Keratinocyte (primary cell): ENCODE measurements around the gene LOXL4.
"Not testable (repeated sequence)": the region's sequence is repeated elsewhere in the genome, so short reads cannot be mapped to it uniquely, and the experiment has no call there.

Source experiments
- EZH2 ChIP-seq: IDR thresholded peaks from one replicate; pipeline ENCODE4 v1.6.1; 2012; ENCODE audit warnings: inconsistent platforms, mild to moderate bottlenecking, low read length, moderate library complexity
- TF ChIP-seq, protein P1 (sequence below), 3 experiments: IDR thresholded peaks in 1 of 3; conservative IDR thresholded peaks in 1 of 3; optimal IDR thresholded peaks in 1 of 3; 2 replicates in 2 of 3; 3 replicates in 1 of 3; pipeline versions ENCODE3 to v1.5.1; 2011; ENCODE audit warnings: low read length in 3 of 3, mild to moderate bottlenecking in 3 of 3, moderate library complexity in 2 of 3, control low read depth in 1 of 3, inconsistent platforms in 1 of 3; ENCODE audit not compliant: insufficient read depth in 2 of 3; ENCODE audit errors: extremely low read depth in 1 of 3

DNA sequence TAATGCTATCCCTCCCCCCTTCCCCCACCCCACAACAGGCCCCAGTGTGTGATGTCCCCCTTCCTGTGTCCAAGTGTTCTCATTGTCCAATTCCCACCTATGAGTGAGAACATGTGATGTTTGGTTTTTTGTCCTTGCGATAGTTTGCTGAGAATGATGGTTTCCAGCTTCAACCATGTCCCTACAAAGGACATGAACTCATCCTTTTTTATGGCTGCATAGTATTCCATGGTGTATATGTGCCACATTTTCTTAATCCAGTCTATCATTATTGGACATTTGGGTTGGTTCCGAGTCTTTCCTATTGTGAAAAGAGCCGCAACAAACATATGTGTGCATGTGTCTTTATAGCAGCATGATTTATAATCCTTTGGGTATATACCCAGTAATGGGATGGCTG, 40.3 kb downstream of the LOXL4 start:
- TF ChIP-seq EZH2, result not testable (repeated sequence)
- TF ChIP-seq, protein P1, sequence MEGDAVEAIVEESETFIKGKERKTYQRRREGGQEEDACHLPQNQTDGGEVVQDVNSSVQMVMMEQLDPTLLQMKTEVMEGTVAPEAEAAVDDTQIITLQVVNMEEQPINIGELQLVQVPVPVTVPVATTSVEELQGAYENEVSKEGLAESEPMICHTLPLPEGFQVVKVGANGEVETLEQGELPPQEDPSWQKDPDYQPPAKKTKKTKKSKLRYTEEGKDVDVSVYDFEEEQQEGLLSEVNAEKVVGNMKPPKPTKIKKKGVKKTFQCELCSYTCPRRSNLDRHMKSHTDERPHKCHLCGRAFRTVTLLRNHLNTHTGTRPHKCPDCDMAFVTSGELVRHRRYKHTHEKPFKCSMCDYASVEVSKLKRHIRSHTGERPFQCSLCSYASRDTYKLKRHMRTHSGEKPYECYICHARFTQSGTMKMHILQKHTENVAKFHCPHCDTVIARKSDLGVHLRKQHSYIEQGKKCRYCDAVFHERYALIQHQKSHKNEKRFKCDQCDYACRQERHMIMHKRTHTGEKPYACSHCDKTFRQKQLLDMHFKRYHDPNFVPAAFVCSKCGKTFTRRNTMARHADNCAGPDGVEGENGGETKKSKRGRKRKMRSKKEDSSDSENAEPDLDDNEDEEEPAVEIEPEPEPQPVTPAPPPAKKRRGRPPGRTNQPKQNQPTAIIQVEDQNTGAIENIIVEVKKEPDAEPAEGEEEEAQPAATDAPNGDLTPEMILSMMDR (optimal IDR thresholded peaks at IDR 0.05 in 1 of 3, IDR thresholded peaks at IDR 0.05 in 1 of 3, conservative IDR thresholded peaks at IDR 0.05 in 1 of 3; ENCODE audit: extremely low read depth in 1 of 3, insufficient read depth in 2 of 3, low read length in 3 of 3), result not testable (repeated sequence)
